H9 (cell line): ENCODE results near the gene AK9. TPM values are rescaled to one million over a fixed set of nuclear protein-coding genes. Genes with fewer than 3 reads are reported as not detected.

Experiments
- DNase-seq: peaks from one replicate; pipeline ENCODE4 v3.0.0-alpha.2; 2017
- H2AFZ ChIP-seq: one replicate; pipeline ENCODE4 v1.6.1; 2013; ENCODE audit warnings: mild to moderate bottlenecking, low read length, control low read depth, moderate library complexity
- H2AK5ac ChIP-seq: 2 replicates; pipeline ENCODE4 v1.6.1; 2013; ENCODE audit warnings: low read length, control low read depth, mixed read lengths; ENCODE audit not compliant: insufficient read length
- H2BK120ac ChIP-seq: one replicate; pipeline ENCODE4 v1.6.1; 2013; ENCODE audit warnings: low read depth, mild to moderate bottlenecking, low read length, control low read depth, inconsistent platforms; ENCODE audit not compliant: poor library complexity, severe bottlenecking
- H2BK12ac ChIP-seq: 2 replicates; pipeline ENCODE4 v1.6.1; 2013; ENCODE audit warnings: low read length, control low read depth, mixed read lengths, low read depth; ENCODE audit not compliant: insufficient read length
- H2BK15ac ChIP-seq: 2 replicates; pipeline ENCODE4 v1.6.1; 2013; ENCODE audit warnings: low read depth, low read length, control low read depth
- H2BK20ac ChIP-seq: one replicate; pipeline ENCODE4 v1.6.1; 2013; ENCODE audit warnings: low read depth, mild to moderate bottlenecking, low read length, control low read depth, inconsistent platforms; ENCODE audit not compliant: poor library complexity, severe bottlenecking
- H2BK5ac ChIP-seq: 2 replicates; pipeline ENCODE4 v1.6.1; 2013; ENCODE audit warnings: low read length, control low read depth, mixed read lengths; ENCODE audit not compliant: insufficient read length
- H3K14ac ChIP-seq: 2 replicates; pipeline ENCODE4 v1.6.1; 2013; ENCODE audit warnings: low read length, control low read depth; ENCODE audit not compliant: insufficient read depth
- H3K18ac ChIP-seq: 2 replicates; pipeline ENCODE4 v1.6.1; 2013; ENCODE audit warnings: low read depth, mild to moderate bottlenecking, mixed read lengths, low read length, control low read depth; ENCODE audit not compliant: insufficient read length
- H3K23ac ChIP-seq: 2 replicates; pipeline ENCODE4 v1.6.1; 2013; ENCODE audit warnings: low read length, control low read depth, mixed read lengths, low read depth; ENCODE audit not compliant: insufficient read length
- H3K23me2 ChIP-seq: 2 replicates; pipeline ENCODE4 v1.6.1; 2013; ENCODE audit warnings: low read depth, mild to moderate bottlenecking, mixed read lengths, low read length, control low read depth; ENCODE audit not compliant: insufficient read length, poor library complexity, severe bottlenecking
- H3K27ac ChIP-seq: 2 replicates; pipeline ENCODE4 v1.5.1; 2013; ENCODE audit warnings: low read length, control low read depth, mixed read lengths, low read depth; ENCODE audit not compliant: insufficient read length
- H3K27me3 ChIP-seq: 2 replicates; pipeline ENCODE4 v1.6.1; 2013; ENCODE audit warnings: low read length, control low read depth, inconsistent platforms; ENCODE audit not compliant: insufficient read depth
- H3K4ac ChIP-seq: 2 replicates; pipeline ENCODE4 v1.6.1; 2013; ENCODE audit warnings: low read depth, mild to moderate bottlenecking, control low read depth, inconsistent platforms, low read length, moderate library complexity
- H3K4me1 ChIP-seq: 2 replicates; pipeline ENCODE4 v1.6.1; 2013; ENCODE audit warnings: low read length, control low read depth, inconsistent platforms; ENCODE audit not compliant: insufficient read depth
- H3K4me2 ChIP-seq: 2 replicates; pipeline ENCODE4 v1.6.1; 2013; ENCODE audit warnings: low read length, control low read depth, mixed read lengths; ENCODE audit not compliant: insufficient read length, insufficient read depth
- H3K56ac ChIP-seq: 2 replicates; pipeline ENCODE4 v1.6.1; 2013; ENCODE audit warnings: low read depth, mild to moderate bottlenecking, mixed read lengths, low read length, control low read depth; ENCODE audit not compliant: insufficient read length
- H3K79me1 ChIP-seq: 2 replicates; pipeline ENCODE4 v1.6.1; 2013; ENCODE audit warnings: low read depth, mild to moderate bottlenecking, moderate library complexity, low read length, control low read depth, inconsistent platforms; ENCODE audit not compliant: insufficient read depth, poor library complexity, severe bottlenecking
- H3K79me2 ChIP-seq: 2 replicates; pipeline ENCODE4 v1.6.1; 2013; ENCODE audit warnings: low read length, control low read depth, inconsistent platforms; ENCODE audit not compliant: insufficient read depth
- H3K9ac ChIP-seq: 2 replicates; pipeline ENCODE4 v1.6.1; 2013; ENCODE audit warnings: low read length, control low read depth, mixed read lengths; ENCODE audit not compliant: insufficient read length; ENCODE audit errors: extremely low read depth
- H3K9me3 ChIP-seq: one replicate; pipeline ENCODE4 v1.6.1; 2013; ENCODE audit warnings: low read depth, low read length, inconsistent platforms; ENCODE audit not compliant: control insufficient read depth
- H3T11ph ChIP-seq: one replicate; pipeline ENCODE4 v1.6.1; 2013; ENCODE audit warnings: mild to moderate bottlenecking, low read length, control low read depth, inconsistent platforms
- H4K20me1 ChIP-seq: one replicate; pipeline ENCODE4 v1.6.1; 2013; ENCODE audit not compliant: control insufficient read depth, insufficient read length, insufficient read depth
- H4K5ac ChIP-seq: 2 replicates; pipeline ENCODE4 v1.6.1; 2013; ENCODE audit warnings: low read depth, mild to moderate bottlenecking, mixed read lengths, low read length, control low read depth; ENCODE audit not compliant: insufficient read length
- H4K8ac ChIP-seq: replicated peaks from 2 replicates; pipeline ENCODE4 v1.6.1; 2013; ENCODE audit warnings: low read length, control low read depth, mixed read lengths, low read depth; ENCODE audit not compliant: insufficient read length
- H4K91ac ChIP-seq: 2 replicates; pipeline ENCODE4 v1.6.1; 2013; ENCODE audit warnings: low read depth, mild to moderate bottlenecking, moderate library complexity, mixed read lengths, low read length, control low read depth; ENCODE audit not compliant: insufficient read length
- H3K27ac Mint-ChIP-seq, 3 experiments: 2 replicates in 2 of 3; 3 replicates in 1 of 3; pipeline ENCODE4 v1.8.0; 2020 to 2021; ENCODE audit warnings: mixed read lengths in 3 of 3, mild to moderate bottlenecking in 1 of 3, moderate library complexity in 1 of 3
- H3K27me3 Mint-ChIP-seq: 2 replicates; pipeline ENCODE4 v1.8.0; 2021; ENCODE audit warnings: low read depth, mild to moderate bottlenecking, moderate library complexity, mixed read lengths
- H3K36me3 Mint-ChIP-seq, 3 experiments: 2 replicates in 2 of 3; 3 replicates in 1 of 3; pipeline ENCODE4 v1.8.0; 2020 to 2021; ENCODE audit warnings: low read depth in 3 of 3, mixed read lengths in 3 of 3; ENCODE audit not compliant: insufficient read depth in 1 of 3
- H3K4me1 Mint-ChIP-seq, 2 experiments: 2 replicates each; pipeline ENCODE4 v1.8.0; 2020; ENCODE audit warnings: mixed read lengths in 2 of 2
- H3K4me3 Mint-ChIP-seq, 2 experiments: 2 replicates in 1 of 2; 3 replicates in 1 of 2; pipeline ENCODE4 v1.8.0; 2020 to 2021; ENCODE audit warnings: mild to moderate bottlenecking in 2 of 2, mixed read lengths in 2 of 2, moderate library complexity in 1 of 2
- H3K9me3 Mint-ChIP-seq, 2 experiments: 2 replicates in 1 of 2; 3 replicates in 1 of 2; pipeline ENCODE4 v1.8.0; 2020; ENCODE audit warnings: mild to moderate bottlenecking in 2 of 2, mixed read lengths in 2 of 2, moderate library complexity in 1 of 2
- CTCF ChIP-seq: fragments of 200-600 bp; sonication (generic); conservative IDR thresholded peaks from 3 replicates; pipeline ENCODE4 v1.8.0; 2021; ENCODE audit warnings: antibody characterized with exemption, mild to moderate bottlenecking
- total RNA-seq: library from RNA; stranded (reverse); gene quantifications from 2 replicates; pipeline ENCODE4 v1.2.1, GENCODE V29; 2021

AK9 gene
- total RNA-seq, 1 experiment from 2014 or later = 2.3 TPM

GRCh38 chr6:109672839-109673238 lies 18.2 kb downstream of the AK9 start:
- Histone ChIP-seq H4K91ac (no peak overlapping the region), H4K8ac (no peak overlapping the region), H3K9ac (no peak overlapping the region), H3T11ph (no peak overlapping the region), H2AK5ac (no peak overlapping the region), H3K18ac (no peak overlapping the region), H4K5ac (no peak overlapping the region), H3K4me2 (no peak overlapping the region), H3K79me1 (no peaks in the 10 kb centered on the region), H3K27ac (no peak overlapping the region), H3K14ac (no peak overlapping the region), H3K4me1 (peaks cover 3% of the 10 kb centered on the region; the same call in 1 of the 2 replicates), H2BK5ac (no peak overlapping the region), H3K79me2 (no peaks in the 10 kb centered on the region), H3K27me3 (no peaks in the 10 kb centered on the region), H3K23me2 (no peaks in the 10 kb centered on the region), H2AFZ (no peak overlapping the region), H3K9me3 (no peaks in the 10 kb centered on the region), H3K4ac (no peak overlapping the region), H3K23ac (no peak overlapping the region), H2BK120ac (no peak overlapping the region), H2BK15ac (no peak overlapping the region), H2BK12ac (no peak overlapping the region), H2BK20ac (no peak overlapping the region), H4K20me1 (no peaks in the 10 kb centered on the region), H3K56ac (no peak overlapping the region)
- TF ChIP-seq CTCF = no peak
- Mint-ChIP-seq H3K9me3 (peaks cover 0 to 4% of the 10 kb centered on the region in 2 experiments; a peak in 1 of 5 replicates), H3K4me1 (peaks cover 9 to 10% of the 10 kb centered on the region in 2 experiments), H3K27ac (no peak overlapping the region), H3K4me3 (no peak overlapping the region), H3K27me3 (no peaks in the 10 kb centered on the region), H3K36me3 (no peaks in the 10 kb centered on the region; a peak in 1 of 7 replicates)
- DNase-seq = no peak
